Right ventricle myocardium inferior (tissue), 1 donor: Measurements from ENCODE around the gene GLIS2. TPM values are rescaled to one million over a fixed set of nuclear protein-coding genes. Genes with fewer than 3 reads are reported as not detected.

Source experiments
- ATAC-seq: fragments of 200-7000 bp; cut with Tn5 transposase; one replicate; pipeline ENCODE4 v1.9.1; 2020; ENCODE audit warnings: mild to moderate bottlenecking, moderate library complexity
- DNase-seq: peaks from one replicate; pipeline ENCODE4 v3.0.0; 2021; ENCODE audit errors: missing footprints
- intact Hi-C: fragments of 100-400 bp; cut with DNase I; formaldehyde crosslinking; loops from one replicate; pipeline ENCODE4 v1.11.0; 2022
- long read RNA-seq: library from polyadenylated mRNA; unstranded; transcript quantifications from one replicate; pipeline ENCODE4 v2.0.0, GENCODE V29; 2021
- total RNA-seq: library from RNA; stranded (reverse); fragmentation: NEBNext Ultra II Directional; extraction: Animal tissue kit (Norgen Biotek cat#: 25700); gene quantifications from one replicate; pipeline ENCODE4 v1.2.1, GENCODE V29; 2021
- donor health status: DM: no; HTN: yes; CAD: no; lungs with severe emphysema.

GLIS2 gene
- 16.0 TPM for total RNA-seq
- long read RNA-seq, partial matches to known transcripts: 1 of 17 reads
- long read RNA-seq, other reads (novel, unspliced or antisense): 16 of 17 reads

DNA sequence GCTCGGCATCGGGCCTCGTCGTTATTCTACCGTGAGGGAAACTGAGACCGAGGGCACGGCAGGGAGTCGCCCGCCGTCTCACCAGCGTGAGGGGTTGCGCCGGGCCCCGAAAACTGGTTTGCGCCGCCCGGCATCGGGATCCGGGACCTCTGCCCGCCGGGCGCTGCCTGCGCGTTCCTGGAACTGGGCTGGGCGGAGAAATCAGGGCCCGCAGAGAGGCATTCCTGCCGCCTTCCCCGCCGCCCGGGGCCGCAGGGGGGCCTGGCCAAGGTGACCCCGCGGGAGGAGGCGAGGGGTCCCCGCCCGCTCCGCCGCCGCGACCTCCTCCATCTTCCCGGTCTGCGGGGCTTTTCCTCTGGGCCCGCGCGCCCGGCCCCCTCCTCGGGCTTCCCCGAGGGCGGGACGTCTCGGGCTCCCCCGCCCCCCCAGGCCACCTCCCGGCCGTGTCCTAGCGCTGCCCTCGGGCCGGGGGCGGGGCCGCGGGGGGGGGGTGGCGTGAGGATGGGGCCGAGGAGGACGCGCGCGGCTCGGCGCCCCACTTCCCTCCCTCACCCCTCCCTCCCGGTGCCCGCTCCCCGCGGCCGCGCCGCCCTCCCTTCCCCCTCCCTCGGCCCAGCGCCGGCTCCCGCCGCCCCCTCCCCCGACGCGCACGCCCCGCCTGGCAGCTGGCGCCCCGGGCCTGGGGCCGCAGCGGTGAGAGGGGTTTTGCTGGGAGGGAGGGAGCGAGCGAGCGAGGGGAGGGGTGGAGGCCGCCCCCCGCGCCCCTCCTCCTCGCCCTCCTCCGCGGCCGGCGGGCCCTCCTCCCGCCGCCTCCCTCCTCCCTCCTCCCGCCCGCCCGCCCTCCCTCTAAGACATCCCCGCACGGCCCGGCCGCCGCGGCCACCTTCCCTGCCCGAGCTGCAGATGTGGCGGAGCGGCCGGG lies at the start of gene GLIS2:
Gene GLIS2, plus strand, starts transcription at position 882 of the 922 bp plus-strand sequence. CDS start 16,214 bp downstream, outside the sequence.
- DNase-seq (peak; percentile 87), ATAC-seq (peak; percentile 82)
- intact Hi-C loops: no loop called here

DNA sequence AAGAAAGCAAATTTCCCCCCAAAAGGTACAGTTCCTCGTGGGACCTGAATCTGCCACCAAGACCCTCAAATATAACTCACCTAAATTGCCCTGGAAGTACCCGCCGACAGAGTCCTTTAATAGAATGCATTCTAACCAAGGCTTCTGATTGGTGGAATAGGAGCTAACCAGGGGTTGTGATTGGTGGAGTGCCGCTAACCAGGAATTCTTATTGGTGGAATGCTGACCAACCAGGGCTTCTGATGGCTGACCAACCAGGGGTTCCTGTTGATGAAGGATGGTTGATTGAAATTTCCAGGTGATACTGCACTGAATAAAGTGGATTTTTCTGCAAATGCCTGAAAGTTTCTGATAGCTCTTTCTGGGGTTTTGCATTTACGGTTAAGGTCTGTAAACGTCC lies 49.5 kb upstream of the GLIS2 start:
- intact Hi-C loops: no loop called here
- ATAC-seq (no peak), DNase-seq (no peak)

DNA sequence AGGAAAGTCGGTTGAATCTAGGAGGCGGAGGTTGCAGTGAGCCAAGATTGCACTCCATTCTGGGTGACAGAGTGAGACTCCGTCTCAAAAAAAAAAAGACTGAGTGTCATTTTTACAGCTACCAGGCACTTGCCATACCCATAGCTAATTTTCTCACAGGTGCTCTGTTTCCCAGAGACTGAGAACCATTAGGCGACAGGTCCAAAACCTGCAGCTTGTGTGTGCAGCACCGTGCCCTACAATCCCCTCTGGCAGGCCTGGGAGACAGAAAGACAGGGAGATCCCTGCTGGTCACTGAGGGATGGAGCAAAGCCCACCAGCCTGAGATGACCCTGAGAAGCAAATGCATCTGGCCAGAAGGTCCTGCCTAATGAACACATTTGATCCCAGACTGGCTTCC lies 45.8 kb upstream of the GLIS2 start:
- DNase-seq (no peak), ATAC-seq (no peak)
- intact Hi-C loops: no loop called here

DNA sequence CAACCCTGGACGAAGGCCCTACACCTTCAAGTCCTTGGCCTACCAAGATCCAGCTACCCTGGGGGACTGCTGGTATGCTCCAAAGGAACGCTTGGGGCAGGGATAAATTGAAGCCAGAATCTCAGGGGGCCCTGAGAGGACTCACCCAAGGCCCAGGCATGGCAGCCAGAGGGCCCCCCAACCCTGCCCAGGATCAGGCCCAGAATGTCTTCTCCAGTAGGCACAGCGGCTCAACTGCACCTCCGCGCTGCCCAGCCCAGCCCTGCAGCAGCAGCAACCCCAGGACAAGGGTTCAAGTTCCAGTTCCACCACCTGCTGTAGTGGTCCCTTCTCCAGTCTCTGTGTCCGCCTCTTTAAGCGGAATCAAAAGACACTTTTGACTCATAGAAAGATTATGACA lies 45.3 kb upstream of the GLIS2 start:
- intact Hi-C loops: no loop called here
- ATAC-seq (no peak), DNase-seq (no peak)

DNA sequence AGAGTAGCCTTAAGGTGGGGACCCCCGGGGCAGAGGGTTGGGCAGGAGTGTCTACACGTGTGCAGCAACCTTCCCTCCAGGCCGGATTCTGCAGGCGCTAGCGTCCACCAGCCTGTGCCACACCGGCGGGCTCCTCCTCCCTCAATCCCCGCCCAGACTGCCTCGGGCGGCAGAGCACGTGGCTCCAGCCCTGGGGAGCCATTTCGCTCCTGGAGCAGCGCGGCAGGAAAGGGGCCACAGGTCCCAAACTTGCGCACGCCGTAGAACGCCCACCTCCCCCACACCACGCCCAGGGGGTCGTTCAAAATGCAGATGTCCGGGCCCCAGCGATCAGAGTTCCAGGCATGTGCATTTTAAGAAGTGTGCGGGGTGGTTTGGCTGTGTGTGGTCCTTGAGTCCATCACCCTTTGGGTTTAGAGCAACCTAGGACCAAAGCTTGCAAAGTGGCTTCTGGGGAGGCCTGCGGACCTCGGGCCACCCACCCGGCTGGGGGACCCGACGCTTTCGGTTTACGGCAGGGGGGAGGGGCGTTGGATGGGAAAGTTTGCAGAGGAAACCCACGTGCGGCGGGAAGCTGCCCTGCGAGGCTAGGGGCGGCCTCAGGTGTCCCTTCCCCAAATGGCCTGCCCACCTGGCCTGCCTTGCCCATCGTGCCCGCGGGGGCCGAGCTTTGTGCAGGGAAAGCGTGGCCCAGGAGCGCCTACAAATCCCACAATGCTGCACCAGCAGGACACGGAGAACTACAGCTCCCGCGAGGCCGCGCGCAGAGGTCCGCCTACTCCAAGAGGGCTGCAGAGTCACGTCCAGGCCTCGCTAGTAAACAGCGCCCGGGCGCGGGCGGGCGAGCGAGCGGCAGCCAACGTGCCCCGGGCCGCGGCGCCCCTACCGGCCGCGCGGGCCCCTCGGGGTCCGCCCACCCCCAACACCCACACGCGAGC lies 44.4 kb upstream of the GLIS2 start:
- ATAC-seq: peak; percentile 87
- peak; percentile 98 for DNase-seq
- intact Hi-C loops: loop anchor here (2.0 kb wide), 1 partner anchor 35 kb away; no protein-coding TSS in a partner anchor

DNA sequence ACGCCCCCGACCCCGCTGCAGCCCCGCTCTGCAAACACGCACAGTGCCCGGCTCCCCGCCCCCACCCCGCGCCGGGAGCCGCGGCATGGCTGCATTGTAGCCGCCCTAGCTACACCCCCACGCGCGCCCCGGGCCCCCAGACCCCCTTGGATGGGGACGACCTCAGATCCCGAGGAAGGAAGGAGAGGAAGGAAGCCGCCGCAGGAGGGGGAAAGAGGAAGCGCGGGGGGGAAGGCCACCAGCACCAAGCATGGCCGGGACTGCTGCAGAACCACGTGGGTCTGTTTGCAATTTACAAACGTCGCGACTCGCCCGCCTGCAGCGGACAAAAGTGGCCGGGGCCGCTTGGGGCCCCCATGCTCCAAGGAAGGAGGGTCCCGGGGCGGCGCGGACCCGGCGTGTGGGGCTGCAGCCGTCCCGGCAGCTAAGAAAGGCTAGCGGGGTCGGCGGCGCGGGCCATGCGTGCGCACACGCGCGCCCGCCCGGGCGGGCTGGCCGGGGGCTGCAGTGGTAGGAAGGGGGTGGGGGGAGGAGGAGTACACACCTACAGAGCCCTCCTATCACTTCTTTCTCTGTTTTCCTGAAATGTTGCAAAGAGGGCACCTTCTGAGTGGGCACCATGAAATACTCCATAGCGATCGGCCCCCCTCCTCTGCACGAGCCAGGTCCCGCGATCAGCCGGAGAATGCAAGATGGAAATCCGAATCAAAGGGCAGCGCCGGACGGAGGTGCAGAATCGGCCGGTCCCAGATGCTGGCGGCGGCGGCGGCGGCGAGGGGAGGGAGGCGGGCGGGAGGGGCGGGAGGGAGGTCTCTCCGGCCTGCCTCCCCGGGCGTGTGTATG lies 43.5 kb upstream of the GLIS2 start:
- intact Hi-C loops: loop anchor here (2.0 kb wide), 1 partner anchor 34 kb away; no protein-coding TSS in a partner anchor
- ATAC-seq (peak; percentile 9), DNase-seq (peak; percentile 80)

DNA sequence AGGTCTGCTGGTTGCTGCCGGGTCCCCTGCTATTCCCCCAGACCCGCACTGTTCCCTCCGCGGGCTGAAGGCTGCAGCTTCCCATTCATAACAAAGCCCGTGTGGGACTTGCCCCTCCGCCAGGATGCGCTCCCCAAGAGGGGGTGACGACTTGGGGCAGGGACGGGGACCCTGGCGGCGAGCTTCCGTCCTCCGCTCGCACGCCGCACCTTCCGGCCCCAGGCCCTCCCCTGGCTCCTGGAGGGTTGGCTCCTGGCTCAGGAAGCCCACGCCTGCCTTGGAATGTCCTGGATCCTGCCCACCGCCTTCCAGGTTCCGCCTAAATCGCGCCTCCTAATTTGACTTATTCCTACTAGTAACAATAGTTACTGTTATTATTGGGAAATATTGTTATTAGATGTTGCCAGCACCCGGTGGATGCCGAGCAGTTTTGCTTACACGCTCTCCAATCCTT lies 42.0 kb upstream of the GLIS2 start:
- ATAC-seq (peak; percentile 18), DNase-seq (peak; percentile 76)
- intact Hi-C loops: loop anchor here (1.0 to 2.0 kb wide), 2 partner anchors 33 to 54 kb away; no protein-coding TSS in a partner anchor

DNA sequence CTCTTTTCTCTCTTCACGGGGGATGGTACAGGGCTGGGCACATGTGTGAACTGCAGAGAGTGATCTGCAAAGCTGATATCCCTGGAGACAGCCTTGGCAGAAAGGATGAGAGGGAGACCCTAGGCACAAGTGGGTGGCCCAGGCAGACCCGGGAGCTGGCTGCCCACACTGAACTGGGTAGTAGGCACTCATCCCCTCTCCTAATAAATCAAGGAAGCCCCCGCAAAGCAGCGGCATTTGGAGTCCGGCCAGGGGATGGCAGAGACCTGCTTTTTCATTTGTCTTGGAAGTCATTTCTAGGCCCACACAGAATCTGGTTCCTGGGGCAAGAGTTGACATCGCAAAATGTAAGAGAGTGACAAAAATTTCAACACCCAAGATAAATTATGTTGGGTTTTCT lies 40.0 kb upstream of the GLIS2 start:
- intact Hi-C loops: no loop called here
- no peak for DNase-seq
- ATAC-seq: no peak

DNA sequence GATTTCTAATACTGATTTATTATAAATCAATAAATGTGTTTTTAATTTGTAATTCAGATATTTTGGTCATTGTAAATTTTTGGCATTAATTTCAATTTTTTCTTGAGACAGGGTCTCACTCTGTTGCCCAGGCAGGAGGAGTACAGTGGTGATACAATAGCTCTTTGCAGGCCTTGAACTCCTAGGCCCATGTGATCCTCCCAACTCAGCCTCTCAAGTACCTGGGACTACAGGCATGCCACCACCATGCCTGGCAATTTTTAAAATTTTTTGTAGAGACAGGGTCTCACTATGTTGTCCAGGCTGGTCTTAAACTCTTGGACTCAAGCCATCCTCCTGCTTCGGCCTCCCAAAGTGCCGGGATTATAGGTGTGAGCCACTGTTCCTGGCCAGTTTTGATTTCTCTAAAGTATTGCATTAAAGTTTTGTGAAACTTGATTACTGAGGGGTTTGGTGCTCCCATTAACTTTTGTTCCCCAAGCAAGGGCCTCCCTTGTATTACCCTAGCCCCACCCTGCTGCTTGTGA lies 37.8 kb upstream of the GLIS2 start:
- intact Hi-C loops: no loop called here
- ATAC-seq: no peak
- no peak for DNase-seq

DNA sequence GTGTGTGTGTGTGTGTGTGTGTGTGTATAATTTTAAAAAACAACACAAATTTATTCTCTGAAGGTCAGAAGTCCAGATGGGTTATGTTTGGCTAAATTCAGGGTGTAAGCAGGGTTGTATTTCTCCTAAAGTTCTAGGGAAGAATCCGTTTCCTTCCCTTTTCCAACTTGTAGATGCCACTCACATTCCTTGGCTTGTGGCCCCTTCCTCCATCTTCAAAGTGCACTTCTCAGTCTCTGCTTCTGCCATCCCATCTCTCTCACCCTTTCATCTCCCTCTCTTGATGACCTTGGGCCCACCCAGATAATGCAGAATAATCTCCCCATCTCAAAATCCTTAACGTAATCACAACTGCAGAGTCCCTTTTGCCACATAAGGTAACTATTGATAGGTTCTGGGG lies 35.2 kb upstream of the GLIS2 start:
- ATAC-seq (no peak), DNase-seq (no peak)
- intact Hi-C loops: no loop called here

DNA sequence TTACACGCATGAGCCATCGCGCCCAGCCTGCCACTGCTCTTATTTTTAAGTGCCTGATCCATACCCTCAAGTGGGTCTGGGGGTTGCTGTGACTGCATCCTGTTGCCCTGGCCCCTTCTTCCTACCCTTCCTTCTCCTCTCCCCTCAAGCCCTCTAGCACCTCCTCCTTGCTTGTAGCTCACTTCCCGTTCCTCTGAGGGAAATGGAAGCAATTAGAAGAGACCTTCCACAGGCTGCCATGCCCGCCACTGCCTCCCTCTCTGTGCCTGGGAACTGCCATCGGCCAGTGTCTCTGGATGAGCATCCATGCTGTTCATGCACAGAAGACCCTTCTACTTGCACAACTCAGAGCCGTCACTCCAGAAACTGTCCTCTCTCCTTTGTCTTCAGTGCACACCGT lies 32.4 kb upstream of the GLIS2 start:
- no peak for ATAC-seq
- intact Hi-C loops: no loop called here

DNA sequence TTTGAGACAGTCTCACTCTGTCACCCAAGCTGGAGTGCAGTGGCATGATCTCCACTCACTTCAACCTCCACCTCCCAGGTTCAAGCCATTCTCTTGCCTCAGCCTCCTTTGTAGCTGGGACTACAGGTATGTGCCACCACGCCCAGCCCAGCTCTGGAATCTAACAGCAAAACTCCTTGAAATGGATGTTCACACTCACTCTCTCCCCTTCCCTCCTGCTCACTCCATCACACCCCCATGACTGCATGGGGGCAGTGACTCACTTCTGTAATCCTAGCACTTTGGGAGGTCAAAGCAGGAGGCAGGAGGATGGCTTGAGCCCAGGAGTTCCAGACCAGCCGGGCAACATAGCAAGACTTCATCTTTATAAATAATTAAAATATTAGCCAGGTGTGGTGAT lies 31.9 kb upstream of the GLIS2 start:
- no peak for DNase-seq
- ATAC-seq: no peak
- intact Hi-C loops: no loop called here

More for the DNA sequence above, 32.4 kb upstream of the GLIS2 start:
- no peak for DNase-seq

DNA sequence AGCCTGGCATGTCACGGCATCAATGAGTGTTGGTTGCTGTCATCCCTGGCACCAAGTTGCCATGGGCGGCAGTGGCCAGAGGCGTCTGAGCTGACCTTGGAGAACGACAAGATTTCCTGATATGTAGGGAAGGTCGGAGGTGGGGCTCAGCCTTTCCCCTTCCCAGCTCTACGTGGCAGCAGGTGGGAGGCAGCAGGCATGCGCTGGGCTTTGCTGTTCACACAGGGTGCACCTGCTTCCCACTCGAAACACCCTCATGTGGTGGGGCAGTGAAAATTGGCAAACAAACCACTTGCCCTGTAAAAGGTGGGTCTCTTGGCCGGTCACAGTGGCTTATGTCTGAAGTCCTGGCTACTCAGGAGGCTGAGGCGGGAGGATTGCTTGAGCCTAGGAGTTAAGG lies 30.7 kb upstream of the GLIS2 start:
- intact Hi-C loops: no loop called here
- no peak for ATAC-seq

DNA sequence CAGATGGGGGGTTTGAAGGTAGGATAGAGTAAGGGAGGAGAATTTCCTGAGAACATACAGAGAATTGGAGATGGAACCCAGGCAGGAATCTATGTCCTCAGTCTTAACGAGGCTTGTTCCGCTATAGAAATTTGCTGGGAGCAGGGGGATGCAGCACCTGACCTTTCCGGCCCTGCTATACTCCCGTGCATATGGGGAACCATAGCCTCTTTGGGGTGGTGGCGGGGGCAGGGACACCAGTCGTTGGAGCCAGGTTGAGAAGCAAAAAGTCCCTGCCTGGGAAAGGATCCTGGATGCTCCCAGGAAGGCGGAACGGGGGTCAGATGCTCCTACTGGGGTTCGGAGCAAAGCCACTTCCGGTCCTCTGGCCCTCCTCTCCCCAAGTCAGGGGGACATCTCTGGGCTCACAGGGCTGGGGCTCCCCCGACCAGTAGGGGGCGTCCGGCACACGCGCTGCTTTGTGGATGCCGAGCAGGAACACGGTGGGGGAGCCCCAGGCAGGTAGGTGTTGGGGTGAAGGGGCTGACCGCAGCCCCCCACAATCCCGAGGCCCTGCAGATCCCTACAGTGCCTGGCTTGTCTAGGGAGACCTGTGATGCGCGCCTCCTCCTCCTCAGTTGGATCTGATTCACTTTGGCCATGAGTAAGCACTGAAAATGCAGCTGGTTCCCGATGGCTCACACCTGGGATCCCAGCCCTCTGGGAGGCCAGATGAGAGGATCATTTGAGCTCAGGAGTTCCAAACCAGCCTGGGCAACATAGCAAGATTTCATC lies 27.5 kb upstream of the GLIS2 start:
- intact Hi-C loops: loop anchor here (1.0 kb wide), 1 partner anchor 42 kb away; no protein-coding TSS in a partner anchor
- DNase-seq (peak; percentile 90), ATAC-seq (peak; percentile 80)

More for the DNA sequence above, 30.7 kb upstream of the GLIS2 start:
- DNase-seq: no peak

DNA sequence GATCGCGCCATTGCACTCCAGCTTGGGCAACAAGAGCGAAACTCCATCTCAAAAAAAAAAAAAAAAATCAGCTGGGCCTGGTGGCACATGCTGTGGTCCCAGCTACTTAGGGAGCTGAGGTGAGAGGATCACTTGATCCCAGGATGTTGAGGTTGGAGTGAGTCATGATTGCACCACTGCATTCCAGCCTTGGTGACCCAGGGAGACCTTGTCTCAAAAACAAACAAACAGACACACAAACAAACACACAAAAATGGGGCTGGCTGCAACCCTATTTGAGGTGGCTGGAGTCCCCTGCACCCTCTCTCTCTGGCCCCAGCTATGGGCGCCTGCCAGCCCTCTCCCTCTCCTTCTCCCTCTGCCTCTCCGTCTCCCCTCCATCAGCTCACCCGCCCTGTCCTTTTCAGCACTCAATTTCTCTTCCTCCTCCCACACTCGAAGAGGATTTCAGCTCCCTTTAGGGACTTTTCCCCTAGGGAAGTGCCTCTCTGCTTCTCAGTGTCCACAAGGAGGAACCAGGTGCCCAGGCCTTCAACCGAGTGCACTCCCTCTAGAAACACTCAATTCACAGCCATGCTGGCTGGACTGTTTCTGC lies 25.5 kb upstream of the GLIS2 start:
- DNase-seq: no peak
- intact Hi-C loops: no loop called here

DNA sequence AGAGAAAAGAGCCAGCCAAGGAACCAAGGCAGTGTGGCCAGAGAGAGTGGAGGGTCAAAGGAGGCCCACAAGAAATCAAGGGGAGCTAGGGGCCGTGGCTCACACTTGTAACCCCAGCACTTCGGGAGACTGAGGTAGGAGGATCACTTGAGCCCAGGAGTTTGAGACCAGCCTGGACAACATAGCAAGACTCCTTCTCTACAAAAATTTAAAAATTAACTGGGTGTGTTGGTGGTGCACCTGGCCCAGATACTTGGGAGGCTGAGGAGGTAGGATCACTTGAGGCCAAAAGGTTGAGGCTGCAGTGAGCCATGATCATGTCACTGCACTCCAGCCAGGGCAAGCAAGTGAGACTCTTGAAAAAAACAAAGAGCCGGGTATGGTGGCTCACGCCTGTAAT lies 24.2 kb upstream of the GLIS2 start:
- ATAC-seq: no peak
- DNase-seq: no peak
- intact Hi-C loops: no loop called here

More for the DNA sequence above, 25.5 kb upstream of the GLIS2 start:
- ATAC-seq: no peak

DNA sequence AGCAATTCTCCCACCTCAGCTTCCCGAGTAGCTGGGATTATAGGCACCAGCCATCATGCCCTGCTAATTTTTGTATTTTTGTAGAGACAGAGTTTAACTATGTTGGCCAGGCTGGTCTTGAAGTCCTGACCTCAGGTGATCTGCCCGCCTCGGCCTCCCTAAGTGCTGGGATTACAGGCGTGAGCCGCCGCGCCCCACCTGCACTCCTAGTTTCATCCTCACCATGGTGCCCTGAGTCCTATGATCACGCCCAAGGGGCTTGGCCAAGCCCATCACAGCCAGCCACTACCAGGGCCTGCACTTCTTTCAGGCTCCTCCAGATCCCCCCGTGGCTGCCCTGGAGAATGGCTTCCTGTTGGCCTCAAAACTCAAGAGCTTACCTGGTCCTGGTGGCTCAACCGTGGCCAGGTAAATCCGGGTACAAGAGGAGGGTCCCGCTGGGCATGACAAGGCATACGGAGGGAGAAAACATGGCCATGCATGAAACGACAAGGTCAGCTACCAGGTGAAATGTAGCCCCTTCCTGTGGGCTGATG lies 22.6 kb upstream of the GLIS2 start:
- DNase-seq: no peak
- no peak for ATAC-seq
- intact Hi-C loops: no loop called here
